CD4-positive, alpha-beta T cell (primary cell): Measurements from ENCODE around the gene BTBD8. TPM values are rescaled to one million over a fixed set of nuclear protein-coding genes. Genes with fewer than 3 reads are reported as not detected.
A peak's percentile ranks its signal among the peaks of the same experiment; 100 is the strongest.

ENCODE experiments used
- ATAC-seq: fragments of 200-7000 bp; cut with Tn5 transposase; one replicate; pipeline ENCODE4 v1.10.0; 2022; ENCODE audit warnings: mild to moderate bottlenecking; ENCODE audit not compliant: poor library complexity
- CTCF ChIA-PET: fragments of 350-600 bp; sonication (Branson Sonifier 250); formaldehyde crosslinking; loops from one replicate; lab custom pipeline; 2021; ENCODE audit warnings: antibody characterized with exemption, inconsistent platforms; lab: Charles Lee
- POLR2A ChIA-PET: fragments of 350-600 bp; sonication (Branson Sonifier 250); formaldehyde crosslinking; loops from one replicate; lab custom pipeline; 2021; ENCODE audit warnings: antibody characterized with exemption, inconsistent platforms; lab: Charles Lee
- DNase-seq, 14 experiments: peaks; one replicate each; pipeline ENCODE4 v3.0.0-alpha.2; 2013 to 2020; ENCODE audit warnings: mixed read lengths in 2 of 14
- H3K27ac ChIP-seq, 2 donors: one replicate each; pipeline versions ENCODE4 v1.5.1 to v1.7.0; 2013; ENCODE audit warnings: low read length in 2 of 2, low read depth in 1 of 2, mild to moderate bottlenecking in 1 of 2
- H3K27me3 ChIP-seq, 2 experiments: 1 replicate in 1 of 2; 2 replicates in 1 of 2; pipeline versions ENCODE4 v1.6.1 to v1.7.0; 2013; ENCODE audit warnings: low read length in 2 of 2, control low read depth in 1 of 2, mild to moderate bottlenecking in 1 of 2, moderate library complexity in 1 of 2; ENCODE audit not compliant: insufficient read depth in 2 of 2, control insufficient read depth in 1 of 2
- H3K36me3 ChIP-seq: one replicate; pipeline ENCODE4 v1.6.1; 2013; ENCODE audit warnings: low read length, control low read depth; ENCODE audit not compliant: insufficient read depth
- H3K4me1 ChIP-seq: one replicate; pipeline ENCODE4 v1.6.1; 2013; ENCODE audit warnings: low read length, control low read depth; ENCODE audit not compliant: insufficient read depth
- H3K4me3 ChIP-seq: one replicate; pipeline ENCODE4 v1.5.1; 2013; ENCODE audit warnings: mild to moderate bottlenecking, low read length, moderate library complexity
- H3K9me3 ChIP-seq, 2 experiments: 1 replicate in 1 of 2; 2 replicates in 1 of 2; pipeline versions ENCODE4 v1.6.1 to v1.7.0; 2013; ENCODE audit warnings: low read length in 2 of 2, mild to moderate bottlenecking in 2 of 2, control low read depth in 1 of 2, moderate library complexity in 1 of 2; ENCODE audit not compliant: control insufficient read depth in 1 of 2, insufficient read depth in 1 of 2
- H3K27ac Mint-ChIP-seq: one replicate; pipeline ENCODE4 v1.8.0; 2020; ENCODE audit warnings: mixed read lengths
- H3K27me3 Mint-ChIP-seq: one replicate; pipeline ENCODE4 v1.8.0; 2021; ENCODE audit warnings: mixed read lengths
- H3K36me3 Mint-ChIP-seq: one replicate; pipeline ENCODE4 v1.8.0; 2021; ENCODE audit warnings: low read depth, mixed read lengths
- H3K4me1 Mint-ChIP-seq: one replicate; pipeline ENCODE4 v1.8.0; 2021; ENCODE audit warnings: low read depth, mixed read lengths
- H3K4me3 Mint-ChIP-seq: one replicate; pipeline ENCODE4 v1.8.0; 2020; ENCODE audit warnings: mild to moderate bottlenecking, mixed read lengths
- H3K9me3 Mint-ChIP-seq: one replicate; pipeline ENCODE4 v1.8.0; 2020; ENCODE audit warnings: mixed read lengths
- intact Hi-C, 2 experiments: fragments of 100-400 bp; cut with DNase I in 1 of 2; cut with micrococcal nuclease in 1 of 2; formaldehyde crosslinking; loops; one replicate each; pipeline versions ENCODE4 v1.15.1 to v1.9.0; 2023 to 2025; cut with DNase I, micrococcal nuclease
- total RNA-seq, 174 experiments: library from RNA in 2 of 174; stranded (reverse) in 2 of 174; gene quantifications; one replicate each; pipeline ENCODE4 v1.2.3 and lab custom pipeline; 2021 to 2026
- TF ChIP-seq, protein P1 (sequence below): fragments of 200-600 bp; IDR thresholded peaks from one replicate; pipeline ENCODE4 v1.8.0; 2022; ENCODE audit warnings: antibody characterized with exemption, mild to moderate bottlenecking

Gene BTBD8
- total RNA-seq, 2 experiments from 2014 or later, result 1.8 to 2.8 TPM

DNA sequence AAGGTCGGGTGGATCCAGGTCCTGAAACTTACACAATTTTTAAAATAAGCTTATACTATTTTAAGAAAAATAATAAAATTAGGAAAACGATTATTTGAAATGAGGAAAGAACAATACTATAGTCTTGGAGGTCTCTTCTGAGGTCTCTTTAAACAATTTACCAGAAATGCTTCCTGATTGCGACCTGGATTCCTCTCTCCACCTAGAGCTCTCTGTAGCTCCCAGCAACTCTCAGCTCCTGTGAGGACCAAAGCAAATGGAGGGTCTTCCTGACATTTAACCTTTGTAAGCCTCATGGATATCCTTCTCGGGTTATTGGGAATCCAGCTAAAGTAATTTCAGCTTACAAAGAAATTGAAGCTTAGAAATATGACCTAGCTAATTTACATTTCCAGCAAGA lies 886 bp downstream of the BTBD8 start:
- H3K36me3 ChIP-seq, result no peaks in the 10 kb centered on the region
- ATAC-seq (no peak), DNase-seq (no peak)
- ChIA-PET POLR2A (interaction anchor here (0.5 to 1.4 kb wide), 9 partner anchors 11 to 1069 kb away, joined by 3 to 4 read pairs (median 3); partner anchors contain the start of genes GFI1, GLMN and ZNF644), CTCF (no interaction called here)
- H3K27ac ChIP-seq, result peak overlapping the region in 1 of 2 donors; percentile 23
- Mint-ChIP-seq H3K4me1 (peaks cover 25% of the 10 kb centered on the region), H3K36me3 (peaks cover 23% of the 10 kb centered on the region), H3K27ac (peak overlapping the region; percentile 94), H3K4me3 (peak overlapping the region; percentile 94), H3K9me3 (peaks cover 3% of the 10 kb centered on the region), H3K27me3 (no peaks in the 10 kb centered on the region)
- peaks cover 8% of the 10 kb centered on the region for H3K4me1 ChIP-seq
- peak overlapping the region; percentile 69 for H3K4me3 ChIP-seq
- peaks cover 6 to 10% of the 10 kb centered on the region in 2 experiments for H3K9me3 ChIP-seq
- TF ChIP-seq, protein P1, sequence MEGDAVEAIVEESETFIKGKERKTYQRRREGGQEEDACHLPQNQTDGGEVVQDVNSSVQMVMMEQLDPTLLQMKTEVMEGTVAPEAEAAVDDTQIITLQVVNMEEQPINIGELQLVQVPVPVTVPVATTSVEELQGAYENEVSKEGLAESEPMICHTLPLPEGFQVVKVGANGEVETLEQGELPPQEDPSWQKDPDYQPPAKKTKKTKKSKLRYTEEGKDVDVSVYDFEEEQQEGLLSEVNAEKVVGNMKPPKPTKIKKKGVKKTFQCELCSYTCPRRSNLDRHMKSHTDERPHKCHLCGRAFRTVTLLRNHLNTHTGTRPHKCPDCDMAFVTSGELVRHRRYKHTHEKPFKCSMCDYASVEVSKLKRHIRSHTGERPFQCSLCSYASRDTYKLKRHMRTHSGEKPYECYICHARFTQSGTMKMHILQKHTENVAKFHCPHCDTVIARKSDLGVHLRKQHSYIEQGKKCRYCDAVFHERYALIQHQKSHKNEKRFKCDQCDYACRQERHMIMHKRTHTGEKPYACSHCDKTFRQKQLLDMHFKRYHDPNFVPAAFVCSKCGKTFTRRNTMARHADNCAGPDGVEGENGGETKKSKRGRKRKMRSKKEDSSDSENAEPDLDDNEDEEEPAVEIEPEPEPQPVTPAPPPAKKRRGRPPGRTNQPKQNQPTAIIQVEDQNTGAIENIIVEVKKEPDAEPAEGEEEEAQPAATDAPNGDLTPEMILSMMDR, result no peak
- no peaks in the 10 kb centered on the region for H3K27me3 ChIP-seq
- intact Hi-C loops, result loop anchor here in 1 of 2 experiments (5.0 to 10.0 kb wide), 3 partner anchors 216 to 751 kb away; partner anchors contain the start of genes CDC7, GLMN, RPAP2 and RPL5

DNA sequence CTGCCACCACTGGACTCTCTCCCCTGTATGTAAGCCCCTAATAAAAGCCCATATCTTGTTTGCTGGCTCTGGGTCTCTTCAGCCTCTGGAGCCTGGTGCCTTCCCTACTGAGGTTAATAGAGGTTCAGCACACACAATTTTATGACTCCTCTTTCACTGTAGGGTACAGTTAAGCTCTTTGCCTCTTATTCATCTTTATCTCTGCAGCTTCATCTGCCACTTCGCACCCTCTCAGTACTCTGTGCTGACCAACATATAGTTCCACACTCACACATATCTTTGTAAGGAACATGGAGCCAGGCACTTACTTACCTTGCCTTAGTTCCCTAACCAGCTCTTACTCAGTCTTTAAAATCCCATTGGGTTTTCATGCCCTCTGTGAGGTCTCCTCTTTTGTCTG lies 4.5 kb downstream of the BTBD8 start:
- Histone ChIP-seq H3K9me3 (peaks cover 15 to 16% of the 10 kb centered on the region in 2 experiments), H3K36me3 (no peaks in the 10 kb centered on the region), H3K27ac (no peak overlapping the region), H3K4me3 (no peak overlapping the region), H3K27me3 (no peaks in the 10 kb centered on the region), H3K4me1 (peaks cover 8% of the 10 kb centered on the region)
- DNase-seq (no peak), ATAC-seq (no peak)
- Mint-ChIP-seq H3K4me3 (no peak overlapping the region), H3K9me3 (peaks cover 5% of the 10 kb centered on the region), H3K4me1 (peaks cover 25% of the 10 kb centered on the region), H3K27ac (no peak overlapping the region), H3K27me3 (no peaks in the 10 kb centered on the region), H3K36me3 (peaks cover 36% of the 10 kb centered on the region)
- intact Hi-C loops, result loop anchor here in 1 of 2 experiments (5.0 to 10.0 kb wide), 3 partner anchors 213 to 748 kb away; partner anchors contain the start of genes CDC7, GLMN, RPAP2 and RPL5
- TF ChIP-seq, protein P1, result no peak
- POLR2A ChIA-PET, result no interaction called here
- CTCF ChIA-PET, result no interaction called here

DNA sequence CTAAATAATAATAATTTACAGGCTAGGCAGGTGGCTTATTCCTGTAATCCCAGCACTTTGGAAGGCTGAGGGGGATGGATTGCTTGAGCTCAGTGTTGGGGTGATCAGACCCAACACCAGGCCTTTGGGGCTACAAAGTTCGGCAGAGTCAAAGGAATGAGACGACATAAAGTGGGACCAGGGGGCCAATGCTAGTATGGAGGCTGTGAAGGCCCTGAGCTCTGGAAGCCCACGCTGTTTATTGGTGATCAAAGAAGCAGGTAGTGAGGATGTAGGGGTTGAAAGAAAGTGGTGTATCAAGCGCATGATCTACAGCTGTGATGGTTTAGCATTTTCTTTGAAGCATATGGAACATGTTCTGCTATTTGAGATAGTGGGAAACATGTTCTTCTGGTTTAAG lies 5.6 kb downstream of the BTBD8 start:
- Mint-ChIP-seq H3K4me1 (peaks cover 18% of the 10 kb centered on the region), H3K9me3 (peaks cover 5% of the 10 kb centered on the region), H3K27me3 (no peaks in the 10 kb centered on the region), H3K27ac (no peak overlapping the region), H3K4me3 (no peak overlapping the region), H3K36me3 (peaks cover 34% of the 10 kb centered on the region)
- intact Hi-C loops, result loop anchor here in 1 of 2 experiments (10.0 kb wide), 1 partner anchor 581 kb away; the partner anchor contains the start of gene CDC7
- ChIA-PET POLR2A (no interaction called here), CTCF (no interaction called here)
- no peak overlapping the region for H3K4me3 ChIP-seq
- TF ChIP-seq, protein P1, result no peak
- no peak for ATAC-seq
- peaks cover 15 to 16% of the 10 kb centered on the region in 2 experiments for H3K9me3 ChIP-seq
- DNase-seq, result no peak
- no peaks in the 10 kb centered on the region for H3K36me3 ChIP-seq
- no peaks in the 10 kb centered on the region for H3K27me3 ChIP-seq
- no peak overlapping the region for H3K27ac ChIP-seq
- peaks cover 8% of the 10 kb centered on the region for H3K4me1 ChIP-seq
